Fibroblast of skin of right biceps (primary cell): Measurements from ENCODE around the gene PLA2G2E.
"Not testable (repeated sequence)": the region's sequence is repeated elsewhere in the genome, so short reads cannot be mapped to it uniquely, and the experiment has no call there.

Experiments
- DNase-seq: peaks from one replicate; pipeline ENCODE4 v3.0.0-alpha.2; 2013

PLA2G2E gene

DNA sequence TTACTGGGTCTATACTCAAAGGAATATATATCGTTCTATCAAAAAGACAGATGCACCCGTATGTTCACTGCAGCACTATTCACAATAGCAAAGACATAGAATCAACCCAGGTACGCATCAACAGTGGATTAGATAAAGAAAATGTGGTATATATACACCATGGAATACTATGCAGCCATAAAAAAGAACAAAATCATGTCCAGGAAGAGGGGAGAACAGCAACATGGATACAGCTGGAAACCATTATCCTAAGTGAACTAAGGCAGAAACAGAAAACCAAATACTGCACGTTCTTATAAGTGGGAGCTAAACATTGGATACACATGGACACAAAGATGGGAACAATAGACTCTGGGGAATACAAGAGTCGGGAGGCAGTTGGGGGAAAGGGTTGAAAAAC is 42.6 kb downstream of the PLA2G2E start:
- DNase-seq: not testable (repeated sequence)

DNA sequence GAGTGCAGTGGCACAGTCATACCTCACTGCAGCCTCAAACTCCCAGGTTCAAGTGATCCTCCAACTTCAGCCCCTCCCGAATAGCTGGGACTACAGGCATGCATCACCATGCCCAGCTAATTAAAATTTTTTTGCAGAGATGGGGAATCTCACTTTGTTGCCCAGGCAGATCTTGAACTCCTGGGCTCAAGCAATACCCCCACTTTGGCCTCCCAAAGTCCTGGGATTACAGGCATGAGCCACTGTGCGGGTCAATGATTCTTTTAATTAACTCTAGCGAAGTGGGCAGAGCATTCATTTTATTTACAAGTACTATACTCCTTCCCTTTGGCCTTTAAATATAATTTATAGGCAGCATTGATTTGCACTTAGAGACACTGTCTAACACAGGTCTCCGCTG is 43.8 kb downstream of the PLA2G2E start:
- no peak for DNase-seq

DNA sequence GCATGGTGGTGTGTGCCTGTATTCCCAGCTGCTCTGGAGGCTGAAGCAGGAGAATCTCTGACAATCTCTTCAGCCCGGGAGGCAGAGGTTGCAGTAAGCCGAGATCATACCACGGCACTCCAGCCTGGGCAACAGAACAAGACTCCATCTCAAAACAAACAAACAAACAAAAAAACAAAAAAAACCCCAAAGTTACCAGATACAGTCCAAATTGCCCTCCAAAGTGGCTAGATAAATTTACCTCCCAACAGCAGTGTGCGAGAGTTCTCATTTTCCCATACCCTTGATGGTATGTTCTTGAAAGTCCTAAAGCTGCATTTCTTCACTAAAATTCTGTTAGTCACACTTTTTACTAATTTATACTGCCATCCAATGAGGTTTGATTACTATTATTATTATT is 44.2 kb downstream of the PLA2G2E start:
- no peak for DNase-seq

DNA sequence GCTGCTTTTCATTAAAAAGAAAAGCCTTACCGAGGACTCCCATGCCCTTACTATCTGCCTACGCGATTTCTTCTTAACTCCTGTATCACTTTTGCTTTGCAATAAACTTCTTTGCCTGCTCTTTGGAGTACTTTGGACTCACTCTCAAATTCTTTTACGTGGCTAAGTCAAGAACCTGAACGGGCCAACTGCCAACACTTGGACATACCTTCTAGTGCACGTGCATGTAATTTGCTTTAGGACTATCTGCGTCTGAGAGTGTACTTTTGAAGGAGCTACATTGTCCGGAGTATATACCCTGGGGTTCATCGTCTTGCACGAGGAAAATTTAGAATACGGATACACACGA is 44.8 kb downstream of the PLA2G2E start:
- DNase-seq: no peak

DNA sequence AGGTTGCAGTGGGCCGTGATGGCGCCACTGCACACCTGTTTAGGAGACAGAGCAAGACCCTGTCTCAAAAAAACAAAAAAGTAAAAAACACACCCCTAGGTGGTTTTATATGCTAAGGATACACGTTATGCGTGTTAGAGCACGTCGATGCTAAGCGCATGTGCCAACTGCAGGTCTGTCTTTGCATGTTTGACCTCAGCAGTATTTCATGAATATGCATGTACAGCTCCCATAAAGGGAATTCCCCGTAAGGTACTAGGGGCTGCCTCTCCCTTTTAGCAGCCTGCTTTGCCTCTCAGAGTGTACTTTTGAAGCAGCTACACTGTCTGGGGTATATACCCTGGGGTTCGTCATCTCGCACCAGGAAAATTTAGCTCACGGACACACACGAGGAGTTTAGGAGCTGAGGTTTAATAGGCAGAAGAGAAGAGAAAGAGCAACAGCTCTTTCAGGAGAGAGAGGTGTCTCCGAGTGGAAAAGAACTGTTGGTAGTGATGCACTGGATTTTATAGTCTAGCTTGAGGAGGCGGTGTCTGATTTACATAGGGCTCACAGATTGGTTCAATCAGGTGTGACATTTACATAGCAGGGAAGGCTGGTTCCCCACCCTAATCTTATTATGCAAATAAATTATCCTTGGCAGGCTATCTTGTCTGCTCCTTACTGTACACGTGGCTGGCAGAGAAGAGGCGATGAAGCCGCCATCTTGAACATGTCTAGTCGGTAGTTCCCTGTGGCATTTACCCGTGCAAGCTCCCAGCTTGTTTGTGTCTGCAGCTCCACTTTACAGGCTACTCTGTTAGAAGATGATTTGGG is 45.4 kb downstream of the PLA2G2E start:
- no peak for DNase-seq

DNA sequence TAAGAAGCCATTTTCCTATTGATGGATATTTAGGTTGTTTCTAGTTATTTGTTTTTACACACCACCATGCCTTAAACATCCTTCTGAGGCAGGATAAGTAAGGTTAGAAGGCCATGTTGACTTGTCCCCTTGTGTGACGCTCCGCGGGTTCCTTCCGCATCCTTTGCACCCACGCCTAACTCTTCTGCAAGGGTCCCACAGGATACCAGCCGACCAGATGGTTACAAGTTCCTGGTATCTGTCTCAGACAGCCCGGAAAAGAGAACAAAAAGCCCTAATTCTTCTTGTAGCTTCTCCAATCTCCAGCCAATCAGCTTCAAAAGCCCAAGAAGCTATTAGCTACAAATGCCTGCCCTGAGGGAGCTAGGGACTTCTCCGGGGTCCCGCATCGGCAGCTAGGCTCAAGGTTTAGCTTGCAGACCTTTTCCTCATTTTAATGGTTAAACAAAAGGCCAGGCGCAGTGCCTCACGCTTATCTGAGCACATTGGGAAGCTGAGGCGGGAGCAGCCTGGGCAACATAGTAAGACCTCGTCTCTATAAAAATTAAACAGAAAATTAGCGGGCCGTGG is 46.2 kb downstream of the PLA2G2E start:
- no peak for DNase-seq

DNA sequence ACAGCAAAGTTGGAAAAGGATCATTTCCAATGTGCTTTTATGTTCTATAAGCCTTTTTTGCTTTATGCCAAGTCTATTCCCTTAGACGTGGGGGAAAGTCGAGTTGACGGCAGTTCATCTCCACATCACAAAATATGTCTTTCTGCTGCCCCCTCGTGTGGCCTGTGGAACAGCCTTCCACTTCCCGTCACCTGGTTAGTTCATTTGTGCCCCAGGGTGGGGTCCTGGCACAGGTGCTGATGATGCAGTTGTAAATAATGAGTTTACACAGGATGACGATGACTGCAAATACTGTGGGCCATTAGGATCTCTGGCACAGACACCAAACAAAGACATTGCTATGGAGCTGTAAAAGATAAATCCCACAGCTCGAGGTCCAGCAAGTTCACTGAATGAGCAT is 51.2 kb downstream of the PLA2G2E start:
- DNase-seq: no peak
